Measurements from ENCODE around the gene SORT1. TPM values are rescaled to one million over a fixed set of nuclear protein-coding genes. Genes with fewer than 3 reads are reported as not detected.

SORT1 gene
- total and polyA plus RNA-seq, 2 of the 4 experiments (the other 2 are of a cell fraction), result 15.8 to 16.7 TPM

DNA sequence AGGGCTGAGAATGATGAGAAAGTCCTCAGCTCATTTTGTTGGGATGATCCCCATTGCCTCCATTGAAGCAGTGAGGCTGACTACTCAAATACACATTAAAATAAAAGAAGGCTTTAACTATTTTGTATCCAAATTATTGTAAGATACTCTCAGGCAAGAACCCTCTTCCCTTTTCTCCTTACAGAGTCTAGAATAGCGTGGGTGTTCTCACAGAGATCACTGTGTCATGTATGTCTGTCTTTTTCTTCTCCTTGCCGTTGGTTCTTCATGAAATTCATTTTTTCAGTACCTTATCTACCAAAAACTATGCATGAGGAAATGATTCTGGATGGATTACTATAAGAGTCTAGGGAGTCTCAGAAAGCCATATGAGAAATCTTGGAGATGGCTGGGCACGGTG is 30.1 kb downstream of the SORT1 start:
- H3K9me3 ChIP-seq (ENCODE audit: control insufficient read depth, insufficient read depth, low read length), result no peaks in the 10 kb centered on the region
- CTCF ChIA-PET, result no interaction called here
- no peak overlapping the region for H3K23ac ChIP-seq (ENCODE audit: low read depth, low read length)
- H2AK9ac ChIP-seq (replicated peaks; ENCODE audit: low read depth, low read length, poor library complexity), result no peak overlapping the region
- POLR2A ChIA-PET (ENCODE audit: unreplicated experiment), result no interaction called here
- H3K18ac ChIP-seq (ENCODE audit: low read depth, low read length), result no peak overlapping the region; the same call in 1 of the 2 replicates
- no peak overlapping the region for H3K4me3 ChIP-seq (ENCODE audit: insufficient read depth, low read depth, low read length)
- peaks cover 19% of the 10 kb centered on the region for H3K9me1 ChIP-seq (ENCODE audit: insufficient read depth, low read length)
- in situ Hi-C loops (cut with MboI; ENCODE audit: low sequenced_read_pairs) (no loop called here), dilution Hi-C loops (cut with HindIII; ENCODE audit: low sequenced_read_pairs, unreplicated experiment) (no loop called here), intact Hi-C loops (cut with micrococcal nuclease) (no loop called here)
- no peak for ATAC-seq (ENCODE audit: low read depth)
- no peak overlapping the region for H2AK5ac ChIP-seq (ENCODE audit: low read depth, low read length)
- H3K79me1 ChIP-seq (ENCODE audit: low read depth in 1 of 2, low read length in 2 of 2), result peaks cover 15 to 61% of the 10 kb centered on the region in 2 experiments
- H3K27me3 ChIP-seq (ENCODE audit: control insufficient read depth, insufficient read depth, low read length), result no peaks in the 10 kb centered on the region
- H4K5ac ChIP-seq (ENCODE audit: low read depth, low read length), result no peak overlapping the region
- H2BK15ac ChIP-seq (ENCODE audit: low read depth, low read length), result no peak overlapping the region
- no peak overlapping the region for H2BK5ac ChIP-seq (ENCODE audit: low read depth, low read length, poor library complexity, severe bottlenecking)
- no TSS peak for BruUV-seq (replicated peaks)
- H3K4ac ChIP-seq (ENCODE audit: low read depth, low read length), result no peak overlapping the region; the same call in 1 of the 2 replicates
- no peak overlapping the region for H3K56ac ChIP-seq (ENCODE audit: extremely low read depth, insufficient read depth, low read length)
- no peak overlapping the region for H3K9ac ChIP-seq (ENCODE audit: low read depth, low read length)
- no peak for DNase-seq
- WGBS, 2 experiments (ENCODE audit: extremely low coverage in 2 of 2, insufficient read length in 1 of 2), result no CpG with 5 or more reads among the region's 3 CpGs
- no peaks in the 10 kb centered on the region for H4K20me1 ChIP-seq (ENCODE audit: insufficient read depth, low read length)
- H3K36me3 ChIP-seq (ENCODE audit: control insufficient read depth, insufficient read depth, low read length), result peaks cover 11% of the 10 kb centered on the region
- TF ChIP-seq POLR2A (IDR thresholded peaks at IDR 0.05; ENCODE audit: low read depth, low read length) (no peak), RAD21 (IDR thresholded peaks at IDR 0.05; ENCODE audit: low read length) (no peak)
- TF ChIP-seq, protein P1, sequence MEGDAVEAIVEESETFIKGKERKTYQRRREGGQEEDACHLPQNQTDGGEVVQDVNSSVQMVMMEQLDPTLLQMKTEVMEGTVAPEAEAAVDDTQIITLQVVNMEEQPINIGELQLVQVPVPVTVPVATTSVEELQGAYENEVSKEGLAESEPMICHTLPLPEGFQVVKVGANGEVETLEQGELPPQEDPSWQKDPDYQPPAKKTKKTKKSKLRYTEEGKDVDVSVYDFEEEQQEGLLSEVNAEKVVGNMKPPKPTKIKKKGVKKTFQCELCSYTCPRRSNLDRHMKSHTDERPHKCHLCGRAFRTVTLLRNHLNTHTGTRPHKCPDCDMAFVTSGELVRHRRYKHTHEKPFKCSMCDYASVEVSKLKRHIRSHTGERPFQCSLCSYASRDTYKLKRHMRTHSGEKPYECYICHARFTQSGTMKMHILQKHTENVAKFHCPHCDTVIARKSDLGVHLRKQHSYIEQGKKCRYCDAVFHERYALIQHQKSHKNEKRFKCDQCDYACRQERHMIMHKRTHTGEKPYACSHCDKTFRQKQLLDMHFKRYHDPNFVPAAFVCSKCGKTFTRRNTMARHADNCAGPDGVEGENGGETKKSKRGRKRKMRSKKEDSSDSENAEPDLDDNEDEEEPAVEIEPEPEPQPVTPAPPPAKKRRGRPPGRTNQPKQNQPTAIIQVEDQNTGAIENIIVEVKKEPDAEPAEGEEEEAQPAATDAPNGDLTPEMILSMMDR (conservative IDR thresholded peaks at IDR 0.05; ENCODE audit: low read depth, low read length), result no peak
- H3K14ac ChIP-seq (replicated peaks; ENCODE audit: low read depth, low read length), result no peak overlapping the region
- H4K91ac ChIP-seq (ENCODE audit: insufficient read depth, low read depth, low read length), result no peak overlapping the region
- H4K8ac ChIP-seq (ENCODE audit: low read depth in 2 of 2, low read length in 2 of 2), result no peak overlapping the region
- H2BK120ac ChIP-seq (ENCODE audit: low read depth, low read length), result no peak overlapping the region
- no peak overlapping the region for H2AFZ ChIP-seq (replicated peaks; ENCODE audit: low read length, poor library complexity)
- no peak overlapping the region for H3K4me2 ChIP-seq (ENCODE audit: low read depth, low read length)
- H2BK20ac ChIP-seq (ENCODE audit: low read depth, low read length), result no peak overlapping the region
- peaks cover 19% of the 10 kb centered on the region for H3K4me1 ChIP-seq (ENCODE audit: control insufficient read depth, insufficient read depth, low read length)
- H3K27ac ChIP-seq (ENCODE audit: insufficient read depth, low read length), result no peak overlapping the region
